ENCODE results near the gene PTPRD.

GRCh38 chr9:8282535-8282934, 2330.3 kb downstream of the PTPRD start:
- TF ChIP-seq EZH2phosphoT487 (IDR thresholded peaks at IDR 0.05) (no peak), CTCF (IDR thresholded peaks at IDR 0.05) (no peak)

Measured in neural progenitor cell (in vitro differentiated cells).